Measurements from ENCODE around the gene SLC36A4. TPM values are rescaled to one million over a fixed set of nuclear protein-coding genes. Genes with fewer than 3 reads are reported as not detected.
"Not testable (repeated sequence)": the region's sequence is repeated elsewhere in the genome, so short reads cannot be mapped to it uniquely, and the experiment has no call there.

The SLC36A4 gene
- 10 to 100 TPM; 13.9 to 14.0 TPM for total RNA-seq

DNA sequence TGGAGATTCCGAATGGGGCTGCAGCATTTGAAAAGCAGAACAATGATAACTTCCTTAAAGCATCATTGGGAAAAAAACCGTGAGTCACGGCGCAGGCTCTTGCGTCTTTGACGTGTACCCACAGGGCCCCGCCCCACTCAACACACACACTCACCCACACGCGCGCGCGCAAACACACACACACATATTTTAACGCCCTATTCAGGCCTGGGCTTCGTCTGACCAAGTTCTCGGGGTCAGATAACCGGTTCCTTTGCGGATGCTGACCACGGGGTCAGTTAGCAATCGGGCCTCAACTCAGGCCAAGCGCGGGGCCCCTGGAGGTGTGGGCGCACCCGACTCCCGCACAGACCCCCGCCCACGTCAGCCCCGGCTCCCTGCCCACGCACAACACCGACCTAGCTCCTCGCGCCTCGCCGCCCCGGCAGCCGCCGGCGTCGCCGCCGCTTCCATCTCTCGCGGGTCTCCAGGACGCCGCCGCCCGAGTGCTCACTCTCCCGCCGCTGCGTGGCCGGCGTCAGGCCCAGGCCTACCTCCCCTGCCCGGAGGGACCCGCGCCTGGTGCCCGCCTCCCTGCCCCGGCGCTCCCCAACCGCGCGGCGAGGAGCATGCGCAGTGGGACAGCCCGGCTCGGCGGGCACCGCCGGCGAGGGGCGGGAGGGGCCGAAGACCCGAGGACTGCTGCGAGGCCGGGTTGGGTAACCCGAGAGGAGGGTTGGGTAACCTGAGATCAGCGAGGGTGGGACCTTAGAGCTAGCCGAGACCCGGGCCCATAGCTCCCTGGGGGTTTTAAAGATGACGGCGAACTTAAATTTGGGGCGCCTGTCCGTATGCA lies at the start of gene SLC36A4:
TSS of gene SLC36A4 (minus strand) at position 612 of the 835 bp plus-strand sequence. CDS start at position 453, 159 bp downstream.
- Mint-ChIP-seq H3K4me1 (ENCODE audit: low read depth) (peaks cover 23% of the 10 kb centered on the region), H3K36me3 (no peaks in the 10 kb centered on the region), H3K27me3 (peaks cover 2% of the 10 kb centered on the region), H3K9me3 (no peaks in the 10 kb centered on the region), H3K4me3 (peak within 1 kb of the TSS; percentile 98), H3K27ac (peak within 1 kb of the TSS; percentile 94)
- DNase-seq: peak; percentile 92
- ChIA-PET POLR2A (interaction anchor here (0.9 to 3.1 kb wide), 4 partner anchors 9 to 586 kb away, joined by 4 to 13 read pairs (median 6); partner anchors contain the start of genes C11orf54, CEP295, MED17 and TAF1D), CTCF (no interaction called here)
- intact Hi-C loops (cut with micrococcal nuclease): loop anchor here (1.0 to 10.0 kb wide), 6 partner anchors 233 to 1297 kb away; partner anchors contain the start of genes ANKRD49, CEP295, MED17 and MRE11

- H3K27ac Mint-ChIP-seq; H3K4me3 Mint-ChIP-seq; H3K36me3 Mint-ChIP-seq; DNase-seq; H3K4me1 Mint-ChIP-seq (ENCODE audit: low read depth); intact Hi-C loops (cut with micrococcal nuclease); H3K9me3 Mint-ChIP-seq; CTCF ChIA-PET; POLR2A ChIA-PET: not testable (repeated sequence)
- H3K27me3 Mint-ChIP-seq: peaks cover 11% of the 10 kb centered on the region
Observed at GRCh38 chr11:93246790-93247189, 49.0 kb upstream of the SLC36A4 start.

- ChIA-PET POLR2A (no interaction called here), CTCF (no interaction called here)
- intact Hi-C loops (cut with micrococcal nuclease): no loop called here
- DNase-seq: no peak
- H3K27me3 Mint-ChIP-seq: peaks cover 15% of the 10 kb centered on the region
- H3K36me3 Mint-ChIP-seq: no peaks in the 10 kb centered on the region
- H3K4me3 Mint-ChIP-seq: no peak overlapping the region
- H3K27ac Mint-ChIP-seq: no peak overlapping the region
- H3K4me1 Mint-ChIP-seq (ENCODE audit: low read depth): no peaks in the 10 kb centered on the region
- H3K9me3 Mint-ChIP-seq: no peaks in the 10 kb centered on the region
Observed at GRCh38 chr11:93244018-93244417, 46.2 kb upstream of the SLC36A4 start.

DNA sequence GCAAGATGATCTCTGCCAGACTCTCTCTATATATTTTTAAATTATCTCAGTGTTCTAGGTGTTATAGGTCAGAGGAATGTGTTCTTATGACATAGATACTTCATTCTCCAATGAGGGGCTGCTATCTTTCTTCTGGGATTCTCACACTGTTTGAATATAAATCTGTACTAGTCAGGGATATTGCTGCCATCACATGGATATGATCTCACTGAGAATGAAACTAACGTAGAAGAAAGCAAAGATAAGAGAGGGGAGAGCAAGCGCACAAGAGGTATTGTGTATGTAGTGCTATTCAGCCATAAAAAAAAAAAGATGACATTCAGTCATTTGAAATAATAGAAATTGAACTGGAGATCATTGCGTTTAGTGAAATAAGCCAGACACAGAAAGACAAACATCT lies 42.2 kb upstream of the SLC36A4 start:
- Mint-ChIP-seq H3K9me3 (no peaks in the 10 kb centered on the region), H3K4me1 (ENCODE audit: low read depth) (no peaks in the 10 kb centered on the region), H3K27ac (no peak overlapping the region), H3K4me3 (no peak overlapping the region), H3K36me3 (no peaks in the 10 kb centered on the region), H3K27me3 (peaks cover 23% of the 10 kb centered on the region)
- DNase-seq: no peak
- ChIA-PET POLR2A (no interaction called here), CTCF (interaction anchor here (1.2 kb wide), 1 partner anchor 14 kb away, joined by 3 read pairs; no protein-coding TSS in a partner anchor)
- intact Hi-C loops (cut with micrococcal nuclease): no loop called here

DNA sequence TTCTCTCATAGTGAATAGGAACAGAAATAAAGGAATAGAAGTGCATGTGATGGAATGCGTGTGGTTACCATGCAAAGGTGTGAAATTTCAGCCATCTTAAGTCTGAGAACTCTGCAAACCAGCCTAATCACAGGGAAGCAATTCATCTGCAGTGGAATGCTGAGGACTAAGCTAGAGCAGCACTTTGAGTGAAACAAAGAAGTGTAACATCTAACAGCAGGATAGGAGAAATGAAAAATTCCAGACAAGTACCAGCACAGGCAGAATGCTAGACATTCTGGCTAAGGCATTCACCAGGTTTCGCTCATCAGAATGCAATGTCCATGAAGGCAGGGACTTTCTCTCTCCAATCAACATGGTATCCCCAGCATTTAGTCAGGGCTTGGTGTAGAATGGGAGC lies 41.2 kb upstream of the SLC36A4 start:
- Mint-ChIP-seq H3K4me1 (ENCODE audit: low read depth) (no peaks in the 10 kb centered on the region), H3K4me3 (no peak overlapping the region), H3K36me3 (no peaks in the 10 kb centered on the region), H3K27me3 (peaks cover 20% of the 10 kb centered on the region), H3K9me3 (no peaks in the 10 kb centered on the region), H3K27ac (no peak overlapping the region)
- CTCF ChIA-PET: interaction anchor here (1.2 to 6.3 kb wide), 2 partner anchors 13 to 415 kb away, joined by 3 to 98 read pairs; no protein-coding TSS in a partner anchor
- no peak for DNase-seq
- intact Hi-C loops (cut with micrococcal nuclease): no loop called here
- POLR2A ChIA-PET: no interaction called here

DNA sequence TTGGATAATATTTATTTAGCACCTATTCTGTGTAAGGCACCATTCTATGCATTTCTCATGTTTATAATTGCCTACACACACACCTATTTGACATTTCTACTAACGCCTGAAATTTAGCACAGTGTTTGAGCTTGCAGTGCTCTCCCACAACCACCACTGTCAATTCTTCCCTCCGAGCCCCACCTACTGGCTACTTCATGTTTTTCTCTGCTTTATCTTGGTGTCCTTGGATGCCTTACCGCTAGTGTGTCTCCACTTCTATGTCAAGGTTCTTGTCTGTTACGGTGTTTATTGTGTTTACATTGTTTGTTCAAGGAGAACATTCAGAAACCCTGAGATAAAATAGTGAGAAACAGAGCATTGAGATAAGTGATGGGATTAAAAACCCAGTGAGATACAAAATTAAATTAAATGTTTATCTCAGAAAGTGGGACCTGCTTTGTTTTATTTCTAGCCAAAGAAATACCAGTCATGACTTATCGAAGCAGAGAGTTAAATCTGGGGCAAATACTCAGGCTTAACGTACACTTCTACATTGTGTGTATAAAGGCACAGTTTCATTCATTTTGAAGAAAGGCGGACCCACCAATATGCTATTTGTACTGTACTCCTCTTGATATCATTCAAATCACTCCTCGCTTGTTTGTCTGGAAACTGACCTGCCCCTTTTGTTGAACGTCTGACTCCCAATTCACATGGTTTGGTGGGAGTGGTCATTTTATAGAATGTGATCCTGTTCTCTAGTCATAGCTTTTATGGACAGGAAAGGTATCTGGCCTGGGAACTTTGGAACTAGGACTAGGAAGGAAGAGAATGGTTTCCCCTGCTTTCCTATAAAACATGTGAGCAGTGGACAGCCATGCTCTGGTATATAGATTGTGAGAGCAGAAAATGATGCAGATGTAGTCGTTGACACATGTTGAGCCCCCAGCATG lies 39.2 kb upstream of the SLC36A4 start:
- Mint-ChIP-seq H3K4me3 (no peak overlapping the region), H3K36me3 (no peaks in the 10 kb centered on the region), H3K4me1 (ENCODE audit: low read depth) (no peaks in the 10 kb centered on the region), H3K27ac (no peak overlapping the region), H3K9me3 (no peaks in the 10 kb centered on the region), H3K27me3 (peaks cover 22% of the 10 kb centered on the region)
- intact Hi-C loops (cut with micrococcal nuclease): no loop called here
- DNase-seq: peak; percentile 31
- POLR2A ChIA-PET: no interaction called here
- CTCF ChIA-PET: interaction anchor here (0.8 to 6.3 kb wide), 6 partner anchors 175 to 417 kb away, joined by 3 to 98 read pairs (median 5); partner anchors contain the start of gene SMCO4

DNA sequence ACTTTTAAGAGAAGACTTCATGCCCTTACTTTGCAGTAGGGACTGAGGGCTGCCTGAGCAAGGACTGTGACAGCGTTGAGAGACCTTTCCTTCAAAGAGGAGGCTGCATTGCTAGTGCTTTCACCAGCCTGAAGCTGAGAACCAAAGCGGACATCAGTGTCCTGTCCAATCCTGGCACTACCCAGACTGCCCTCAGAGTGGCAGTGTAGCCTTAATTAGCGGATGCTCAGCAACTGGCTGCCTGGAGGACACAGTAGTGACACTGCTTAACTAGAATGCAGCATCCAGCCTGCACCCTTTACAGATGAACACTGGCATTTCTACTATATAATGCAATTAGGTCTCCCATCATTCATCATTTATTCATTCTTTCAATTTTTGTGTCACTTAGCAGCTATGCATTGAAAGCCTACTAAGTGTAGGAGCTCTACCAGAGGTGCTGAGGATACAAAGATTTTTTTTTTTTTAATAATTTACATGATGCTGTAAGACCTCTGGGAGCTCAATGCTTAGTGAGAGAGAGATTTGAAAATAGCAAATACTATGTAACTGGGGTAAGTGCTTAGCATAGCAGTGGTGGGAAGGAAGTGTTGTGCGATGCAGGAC lies 36.9 kb upstream of the SLC36A4 start:
- Mint-ChIP-seq H3K4me3 (no peak overlapping the region), H3K4me1 (ENCODE audit: low read depth) (no peaks in the 10 kb centered on the region), H3K36me3 (no peaks in the 10 kb centered on the region), H3K27ac (no peak overlapping the region), H3K27me3 (peaks cover 18% of the 10 kb centered on the region), H3K9me3 (no peaks in the 10 kb centered on the region)
- ChIA-PET CTCF (interaction anchor here (0.6 to 6.3 kb wide), 27 partner anchors 9 to 1270 kb away, joined by 3 to 98 read pairs (median 5); partner anchors contain the start of genes MED17 and SMCO4), POLR2A (no interaction called here)
- intact Hi-C loops (cut with micrococcal nuclease): loop anchor here (1.0 kb wide), 4 partner anchors 308 to 550 kb away; partner anchors contain the start of gene MED17
- peak; percentile 81 for DNase-seq

GRCh38 chr11:93229876-93230275 lies 32.1 kb upstream of the SLC36A4 start:
- ChIA-PET POLR2A (no interaction called here), CTCF (interaction anchor here (0.6 to 1.1 kb wide), 3 partner anchors 9 to 397 kb away, joined by 3 to 4 read pairs (median 3); no protein-coding TSS in a partner anchor)
- H3K9me3 Mint-ChIP-seq: no peaks in the 10 kb centered on the region
- DNase-seq: no peak
- no peaks in the 10 kb centered on the region for H3K36me3 Mint-ChIP-seq
- peaks cover 4% of the 10 kb centered on the region for H3K27me3 Mint-ChIP-seq
- H3K4me3 Mint-ChIP-seq: no peak overlapping the region
- H3K27ac Mint-ChIP-seq: no peak overlapping the region
- intact Hi-C loops (cut with micrococcal nuclease): no loop called here
- H3K4me1 Mint-ChIP-seq (ENCODE audit: low read depth): no peaks in the 10 kb centered on the region

DNA sequence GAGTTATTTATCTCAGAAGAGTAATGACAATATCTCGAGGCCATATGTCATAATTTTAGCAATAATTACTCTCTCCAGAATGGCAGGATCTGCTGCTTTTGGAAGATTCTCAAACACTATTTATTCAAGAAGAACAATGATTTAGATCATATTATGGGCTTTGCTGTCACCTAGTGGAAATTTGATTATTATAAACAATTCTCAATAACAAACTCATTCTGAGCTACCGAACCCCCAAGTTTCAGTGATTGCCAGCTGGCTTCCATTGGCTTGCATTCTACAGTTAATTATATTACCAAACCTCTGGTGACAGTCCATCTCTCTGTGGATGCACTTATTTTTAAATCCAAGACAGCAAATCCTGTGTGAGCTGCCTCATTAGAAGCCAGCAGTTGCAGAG lies 27.9 kb upstream of the SLC36A4 start:
- ChIA-PET CTCF (interaction anchor here (0.6 to 4.3 kb wide), 8 partner anchors 9 to 880 kb away, joined by 3 to 49 read pairs (median 4); no protein-coding TSS in a partner anchor), POLR2A (no interaction called here)
- H3K27ac Mint-ChIP-seq: no peak overlapping the region
- intact Hi-C loops (cut with micrococcal nuclease): loop anchor here (1.0 kb wide), 1 partner anchor 283 kb away; no protein-coding TSS in a partner anchor
- no peaks in the 10 kb centered on the region for H3K36me3 Mint-ChIP-seq
- no peak for DNase-seq
- no peaks in the 10 kb centered on the region for H3K4me1 Mint-ChIP-seq (ENCODE audit: low read depth)
- no peaks in the 10 kb centered on the region for H3K9me3 Mint-ChIP-seq
- H3K27me3 Mint-ChIP-seq: no peaks in the 10 kb centered on the region
- no peak overlapping the region for H3K4me3 Mint-ChIP-seq

- Mint-ChIP-seq H3K36me3 (no peaks in the 10 kb centered on the region), H3K9me3 (no peaks in the 10 kb centered on the region), H3K4me3 (no peak overlapping the region), H3K27me3 (peaks cover 5% of the 10 kb centered on the region), H3K27ac (no peak overlapping the region), H3K4me1 (ENCODE audit: low read depth) (no peaks in the 10 kb centered on the region)
- intact Hi-C loops (cut with micrococcal nuclease): no loop called here
- POLR2A ChIA-PET: no interaction called here
- CTCF ChIA-PET: interaction anchor here (1.0 kb wide), 1 partner anchor 8 kb away, joined by 3 read pairs; no protein-coding TSS in a partner anchor
- DNase-seq: no peak
Observed at GRCh38 chr11:93221539-93221938, 23.7 kb upstream of the SLC36A4 start.

DNA sequence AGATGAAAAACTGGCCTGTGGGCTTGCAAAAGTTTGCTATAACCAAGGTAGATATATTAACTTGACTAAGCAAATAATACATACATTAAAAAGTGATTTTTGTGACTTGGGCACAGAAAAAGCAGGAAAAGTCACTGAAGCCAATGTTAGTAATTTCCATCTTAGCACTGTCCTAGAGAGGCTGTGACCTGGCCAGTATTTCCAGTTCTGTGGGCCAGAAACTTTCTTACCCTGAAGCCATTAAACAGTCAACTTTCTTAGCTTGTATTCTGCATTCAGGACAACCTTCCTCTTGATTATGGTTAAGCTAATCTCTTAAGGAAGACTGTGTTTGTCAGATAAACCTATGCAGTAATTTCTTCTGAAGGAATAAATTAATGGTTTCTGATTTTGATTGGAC lies 22.3 kb upstream of the SLC36A4 start:
- no peak overlapping the region for H3K27ac Mint-ChIP-seq
- intact Hi-C loops (cut with micrococcal nuclease): no loop called here
- CTCF ChIA-PET: no interaction called here
- H3K4me3 Mint-ChIP-seq: no peak overlapping the region
- peaks cover 5% of the 10 kb centered on the region for H3K27me3 Mint-ChIP-seq
- H3K9me3 Mint-ChIP-seq: no peaks in the 10 kb centered on the region
- no peaks in the 10 kb centered on the region for H3K4me1 Mint-ChIP-seq (ENCODE audit: low read depth)
- no peaks in the 10 kb centered on the region for H3K36me3 Mint-ChIP-seq
- POLR2A ChIA-PET: no interaction called here
- DNase-seq: no peak
